NCI-H1930 (cell line): ENCODE results near the gene SLC22A14.
"Not testable (repeated sequence)": the region's sequence is repeated elsewhere in the genome, so short reads cannot be mapped to it uniquely, and the experiment has no call there.

Experiments used
- DNase-seq, 2 experiments: peaks; one replicate each; lab custom pipeline; 2025; lab: John Stamatoyannopoulos, UW

The SLC22A14 gene, protein sequence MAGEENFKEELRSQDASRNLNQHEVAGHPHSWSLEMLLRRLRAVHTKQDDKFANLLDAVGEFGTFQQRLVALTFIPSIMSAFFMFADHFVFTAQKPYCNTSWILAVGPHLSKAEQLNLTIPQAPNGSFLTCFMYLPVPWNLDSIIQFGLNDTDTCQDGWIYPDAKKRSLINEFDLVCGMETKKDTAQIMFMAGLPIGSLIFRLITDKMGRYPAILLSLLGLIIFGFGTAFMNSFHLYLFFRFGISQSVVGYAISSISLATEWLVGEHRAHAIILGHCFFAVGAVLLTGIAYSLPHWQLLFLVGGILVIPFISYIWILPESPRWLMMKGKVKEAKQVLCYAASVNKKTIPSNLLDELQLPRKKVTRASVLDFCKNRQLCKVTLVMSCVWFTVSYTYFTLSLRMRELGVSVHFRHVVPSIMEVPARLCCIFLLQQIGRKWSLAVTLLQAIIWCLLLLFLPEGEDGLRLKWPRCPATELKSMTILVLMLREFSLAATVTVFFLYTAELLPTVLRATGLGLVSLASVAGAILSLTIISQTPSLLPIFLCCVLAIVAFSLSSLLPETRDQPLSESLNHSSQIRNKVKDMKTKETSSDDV

DNA sequence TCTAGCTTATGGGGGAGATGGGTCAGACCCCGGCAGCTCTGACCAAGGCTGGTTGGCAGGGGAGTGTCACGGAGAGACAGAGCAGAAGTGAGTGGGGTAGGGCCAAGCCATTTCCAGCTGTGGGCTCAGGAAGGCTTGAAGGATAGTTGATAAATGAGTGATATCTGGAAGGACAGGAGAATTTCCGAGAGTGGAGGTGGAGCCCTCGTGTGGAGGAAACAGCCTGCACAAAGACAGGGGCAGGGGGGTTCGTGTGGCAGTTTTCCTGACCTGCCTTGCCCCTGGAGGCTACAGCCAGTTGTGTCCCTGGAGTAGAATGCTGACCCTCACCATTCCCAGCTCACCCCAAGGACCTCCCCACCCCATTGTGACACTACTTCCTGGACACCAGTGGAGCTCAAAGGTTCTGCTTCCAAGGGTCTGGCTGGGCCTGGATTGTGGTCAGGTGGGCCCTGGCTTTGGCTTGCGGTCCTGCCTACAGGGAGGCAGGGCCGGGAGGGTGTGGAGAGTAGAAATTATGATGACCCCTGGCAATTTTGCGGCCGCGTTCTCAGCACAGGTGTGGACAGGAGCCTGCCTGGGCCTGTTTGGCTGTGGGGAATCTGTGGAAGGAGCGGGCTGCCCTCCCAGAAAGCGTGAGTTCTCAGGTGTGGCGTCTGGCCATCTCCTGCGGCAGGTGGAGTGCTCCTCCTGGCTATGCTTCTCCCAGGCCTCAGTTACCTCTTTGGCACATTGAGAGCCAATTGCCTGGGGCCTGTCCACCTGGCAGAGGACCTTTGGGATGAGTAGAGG is at the start of gene SLC22A14:
Gene SLC22A14 (plus strand): TSS at position 400 of the 792 bp plus-strand sequence. CDS start 23,733 bp downstream, outside the sequence.
- no peak for DNase-seq

DNA sequence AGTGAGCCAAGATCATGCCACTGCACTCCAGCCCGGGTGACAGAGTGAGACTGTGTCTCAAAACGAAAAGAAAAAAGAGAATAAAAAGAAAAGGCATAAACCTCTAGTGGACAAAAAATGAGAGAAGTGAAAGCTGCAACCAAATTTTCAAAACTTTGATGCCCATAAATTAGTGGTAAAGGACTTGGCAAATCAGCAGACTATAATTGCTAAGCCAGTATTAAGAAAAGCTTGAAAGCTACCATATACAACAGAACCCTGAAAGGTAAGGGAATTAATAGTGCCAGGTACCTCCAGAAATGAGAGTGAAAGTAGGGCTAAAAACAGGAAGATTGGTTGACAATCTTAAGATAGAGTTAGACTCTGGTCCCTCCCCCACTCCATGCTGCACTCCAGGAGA is 49.4 kb upstream of the SLC22A14 start:
- DNase-seq: no peak

DNA sequence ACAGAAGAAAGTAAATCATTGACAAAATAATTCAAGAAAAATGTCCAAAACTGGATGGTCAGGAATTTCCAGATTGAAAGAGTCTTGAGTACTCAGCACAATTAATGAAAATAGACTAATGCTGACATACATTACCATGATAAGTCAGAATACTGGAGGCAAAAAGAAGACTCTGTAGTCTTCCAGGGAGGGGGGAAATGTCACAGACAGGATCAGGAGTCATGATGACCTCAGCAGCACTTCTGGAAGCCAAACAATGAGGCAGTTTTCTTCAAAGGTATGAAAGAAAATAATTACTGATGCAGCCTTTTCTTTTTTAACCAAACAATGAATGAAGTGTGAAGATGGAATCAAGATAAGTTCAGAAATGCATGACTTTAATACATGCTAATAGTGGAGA is 46.6 kb upstream of the SLC22A14 start:
- no peak for DNase-seq

DNA sequence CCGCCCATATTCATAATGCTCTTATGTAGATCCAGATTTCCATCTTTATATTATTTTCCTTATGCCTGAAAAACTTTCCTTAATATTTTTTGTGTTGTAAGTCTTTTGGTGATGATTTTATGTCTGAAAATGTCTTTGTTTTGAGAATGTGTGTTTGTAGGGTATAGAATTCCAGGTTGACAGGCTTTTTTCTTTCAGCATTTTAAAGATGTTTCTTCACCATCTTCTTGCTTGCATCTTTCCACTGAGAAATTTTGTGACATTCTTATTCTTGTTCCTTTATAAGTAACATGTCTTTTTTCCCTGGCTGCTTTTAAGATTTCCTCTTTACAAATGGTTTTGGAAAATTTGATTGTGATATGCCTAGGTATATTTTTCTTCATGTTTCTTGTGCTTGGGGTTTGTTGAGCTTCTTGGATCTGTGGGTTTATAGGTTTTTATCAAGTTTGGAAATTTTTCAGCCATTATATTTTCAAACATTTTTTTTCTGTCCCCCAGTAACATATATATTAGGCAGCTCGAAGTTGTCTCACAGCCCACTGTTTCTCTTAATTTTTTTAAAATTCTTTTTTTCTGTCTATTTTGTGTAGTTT is 43.6 kb upstream of the SLC22A14 start:
- no peak for DNase-seq

DNA sequence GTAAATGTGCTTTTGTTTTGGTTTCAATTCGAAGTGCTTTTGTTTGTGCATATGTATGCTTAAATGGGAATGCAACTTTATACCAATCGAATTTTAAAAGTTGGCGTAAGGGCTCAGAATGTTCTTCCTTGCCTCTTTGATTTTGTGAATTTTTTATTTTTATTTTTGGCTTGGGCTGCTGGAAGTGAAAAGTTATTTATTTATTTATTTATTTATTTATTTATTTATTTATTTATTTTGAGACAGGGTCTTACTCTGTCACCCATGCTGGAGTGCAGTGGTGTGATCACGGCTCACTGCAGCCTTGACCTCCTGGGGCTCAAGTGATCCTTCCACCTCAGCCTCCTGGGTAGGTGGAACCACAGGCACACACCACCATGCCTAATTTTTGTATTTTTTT is 39.3 kb upstream of the SLC22A14 start:
- not testable (repeated sequence) for DNase-seq

DNA sequence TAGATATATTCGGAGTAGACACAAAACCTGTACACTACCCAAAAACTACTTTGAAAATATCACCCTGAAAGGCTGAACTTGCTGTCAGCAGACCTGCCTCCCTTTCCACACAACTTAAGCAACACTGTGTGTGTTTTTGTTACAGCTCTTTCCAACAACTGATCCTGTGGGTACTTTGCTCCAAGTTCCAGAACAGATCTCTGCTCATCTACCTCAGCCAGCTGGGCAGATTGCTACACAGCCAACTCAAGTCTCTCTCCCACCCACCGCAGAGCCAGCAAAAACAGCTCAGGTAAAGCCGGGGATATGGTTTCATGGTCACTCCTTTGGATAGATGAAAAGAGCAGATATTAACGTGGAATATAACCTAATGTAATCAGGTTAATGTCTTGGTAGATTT is 36.2 kb upstream of the SLC22A14 start:
- no peak for DNase-seq

DNA sequence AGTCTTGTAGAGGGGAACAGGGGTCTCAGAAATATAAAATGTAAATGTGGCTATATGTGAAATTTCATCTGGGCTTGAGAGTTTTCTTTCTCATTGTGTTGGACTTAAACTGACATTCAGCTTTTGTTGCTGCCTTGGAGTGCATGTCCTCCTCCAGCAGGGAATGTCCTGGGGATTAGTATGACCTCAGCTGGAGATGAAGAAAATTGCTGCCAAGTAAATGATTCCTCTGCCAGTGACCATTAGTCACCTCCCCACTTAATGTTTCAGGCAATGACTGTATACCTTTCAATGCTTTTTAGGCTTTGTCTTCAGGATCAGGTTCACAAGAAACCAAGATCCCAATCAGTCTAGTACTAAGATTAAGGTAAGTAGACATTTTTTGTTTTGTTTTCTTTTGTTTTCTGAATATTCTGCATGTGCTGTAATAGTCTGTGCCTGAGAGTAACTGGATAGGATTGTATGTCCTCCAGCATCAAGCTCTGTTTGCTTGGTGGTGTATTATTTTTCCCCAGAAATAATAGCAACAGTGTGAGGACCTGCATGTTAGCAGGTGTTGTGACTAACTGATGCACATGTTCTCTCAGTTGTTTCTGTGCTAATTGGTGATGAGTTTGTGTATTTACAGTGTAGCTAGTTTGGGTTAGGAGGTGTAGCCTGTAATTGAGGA is 34.6 kb upstream of the SLC22A14 start:
- DNase-seq: no peak

DNA sequence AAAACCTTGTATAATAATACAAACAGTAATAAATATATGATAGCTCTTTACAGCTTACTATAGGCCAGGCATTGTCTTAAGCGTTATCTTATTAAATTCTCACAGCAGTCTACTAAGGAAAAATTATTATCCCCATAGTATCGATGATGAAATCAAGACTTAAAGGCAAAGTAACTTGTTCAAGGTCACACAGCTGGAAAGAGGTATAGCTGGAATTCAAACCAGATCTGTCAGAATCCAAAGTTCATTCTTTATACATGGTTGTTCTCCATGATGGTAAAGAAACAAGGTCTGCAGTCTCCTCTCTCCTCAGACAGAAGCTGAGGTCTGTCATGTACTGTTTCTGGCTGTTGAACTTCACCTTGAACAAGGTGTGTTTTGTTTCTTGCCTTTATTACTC is 31.9 kb upstream of the SLC22A14 start:
- no peak for DNase-seq

DNA sequence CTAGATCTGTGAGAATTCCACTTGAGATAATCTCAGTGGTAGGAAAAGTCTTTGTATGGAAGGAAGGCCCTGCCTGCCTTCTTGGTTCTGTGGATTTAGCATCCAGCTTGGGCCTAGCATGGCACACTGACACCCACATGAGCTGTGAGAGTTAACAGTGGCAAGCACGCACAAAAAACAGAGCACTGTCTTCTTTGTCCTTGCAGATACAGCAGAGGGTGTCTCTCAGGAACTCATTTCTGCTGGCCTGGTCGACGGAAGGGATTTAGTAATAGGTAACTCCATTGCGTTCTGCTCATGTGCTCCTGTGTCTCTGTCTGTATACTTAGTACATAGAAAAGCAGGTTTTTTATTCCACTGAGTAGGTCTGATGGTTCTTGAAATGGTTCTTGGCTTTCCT is 30.9 kb upstream of the SLC22A14 start:
- no peak for DNase-seq

DNA sequence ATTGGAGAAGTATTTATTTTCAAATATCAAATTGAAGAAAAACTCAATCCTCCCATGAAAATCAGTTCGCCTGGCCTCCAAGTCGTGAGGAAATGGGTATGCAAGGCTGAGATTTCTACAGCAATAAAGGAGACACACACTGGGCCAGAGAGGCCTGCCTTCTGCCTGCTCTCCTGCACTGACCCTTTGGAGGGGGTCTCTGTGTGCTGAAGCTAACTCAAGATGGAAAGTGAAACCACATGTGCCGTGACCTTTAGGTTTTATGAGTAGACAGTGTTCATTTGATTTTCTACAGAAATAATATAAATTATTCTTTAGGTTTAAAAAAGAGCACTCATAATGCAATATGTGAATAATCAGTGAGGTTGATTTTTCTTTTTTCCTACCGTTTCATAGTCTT is 28.4 kb upstream of the SLC22A14 start:
- DNase-seq: no peak

DNA sequence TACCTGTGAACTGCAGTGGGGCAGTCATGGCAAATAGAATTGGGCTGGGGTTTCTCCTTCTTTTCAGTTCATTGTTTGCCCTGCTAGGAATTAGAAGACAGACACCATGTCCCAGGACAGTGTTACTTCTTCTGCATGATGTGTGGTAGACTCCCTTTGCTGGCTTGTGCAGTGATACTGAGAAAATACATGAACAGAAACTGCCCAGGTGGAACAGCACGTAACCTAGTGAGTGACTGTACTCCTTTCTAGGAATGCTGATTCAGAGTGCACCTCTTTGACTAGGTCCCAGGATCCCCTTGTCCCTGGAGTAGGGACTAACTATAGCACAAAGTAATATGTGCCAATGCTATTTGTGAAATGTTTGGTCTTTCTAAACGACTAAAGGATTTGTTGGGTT is 27.2 kb upstream of the SLC22A14 start:
- DNase-seq: no peak

DNA sequence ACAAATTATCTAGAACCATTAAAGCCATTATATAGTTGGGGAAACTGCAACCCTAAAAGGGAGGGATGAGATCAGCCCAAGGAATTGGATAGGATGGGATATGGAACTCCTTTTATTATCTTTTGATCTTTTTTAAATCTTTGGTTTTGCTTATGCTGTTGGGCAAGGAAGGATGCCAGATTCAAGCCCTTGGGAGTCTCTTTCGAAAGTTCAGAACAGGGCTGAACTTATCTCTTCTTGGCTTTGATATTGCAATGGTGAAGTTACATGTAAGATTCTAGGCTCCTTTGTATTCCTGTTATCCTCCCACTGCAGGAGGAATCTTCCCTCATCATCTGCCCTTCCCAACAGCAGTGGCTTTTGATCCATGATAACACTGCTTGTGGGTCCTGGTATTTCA is 26.5 kb upstream of the SLC22A14 start:
- DNase-seq: no peak

DNA sequence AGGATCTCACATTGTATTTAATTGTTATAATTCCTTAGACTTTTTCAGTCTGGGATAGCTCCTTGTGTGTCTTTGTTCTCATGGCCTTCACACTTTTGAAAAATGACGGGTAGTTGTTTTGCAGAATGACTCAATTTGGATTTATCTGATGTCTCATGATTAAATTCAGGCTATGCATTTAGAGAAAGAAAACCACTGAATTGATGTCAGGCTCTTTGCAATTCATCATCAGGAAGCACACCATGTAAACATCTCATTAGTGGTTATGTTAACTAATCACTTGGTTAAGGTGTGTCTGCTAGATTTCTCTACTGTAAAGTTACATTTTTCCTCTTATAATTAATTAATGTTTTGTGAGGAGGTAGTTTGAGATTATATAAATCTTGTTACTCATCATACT is 24.5 kb upstream of the SLC22A14 start:
- DNase-seq: no peak

DNA sequence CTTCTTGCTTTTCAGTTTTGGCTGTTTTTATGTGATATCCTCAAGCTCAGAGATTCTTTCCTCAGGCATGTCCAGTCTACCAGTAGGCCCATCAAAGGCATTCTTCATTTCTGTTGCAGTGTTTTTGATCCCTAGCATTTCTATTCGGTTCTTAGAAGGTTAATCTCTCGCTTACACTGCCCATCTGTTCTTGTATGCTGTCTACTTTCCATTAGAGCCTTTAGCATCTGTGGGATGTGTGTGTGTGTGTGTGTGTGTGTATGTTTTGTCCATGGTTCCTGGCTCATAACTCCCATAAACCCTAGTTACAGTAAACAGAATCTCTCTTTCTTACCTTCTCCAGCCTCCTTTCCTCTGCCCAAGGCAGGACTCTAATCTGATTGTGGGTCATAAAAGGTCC is 21.6 kb upstream of the SLC22A14 start:
- no peak for DNase-seq

DNA sequence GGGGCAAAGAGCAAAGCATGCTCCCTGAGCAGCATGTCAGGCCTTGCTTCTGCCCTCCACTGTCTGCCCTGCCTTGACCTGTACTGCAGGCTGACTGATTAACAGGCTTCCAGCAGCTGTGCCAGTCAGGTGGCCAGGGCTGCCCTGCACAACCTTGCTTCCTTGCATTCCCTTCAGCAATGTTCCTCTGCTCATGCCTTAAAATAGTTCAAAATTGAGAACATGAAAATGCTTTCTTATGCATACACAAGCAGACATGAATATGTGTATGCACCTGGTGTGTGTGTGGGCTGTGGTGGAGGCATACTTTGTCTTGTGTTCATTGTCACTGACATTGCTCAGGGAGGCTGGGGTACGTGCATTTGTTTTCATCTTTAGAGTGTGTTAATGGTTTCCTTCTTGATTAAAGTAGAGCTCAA is 17.7 kb upstream of the SLC22A14 start:
- no peak for DNase-seq

DNA sequence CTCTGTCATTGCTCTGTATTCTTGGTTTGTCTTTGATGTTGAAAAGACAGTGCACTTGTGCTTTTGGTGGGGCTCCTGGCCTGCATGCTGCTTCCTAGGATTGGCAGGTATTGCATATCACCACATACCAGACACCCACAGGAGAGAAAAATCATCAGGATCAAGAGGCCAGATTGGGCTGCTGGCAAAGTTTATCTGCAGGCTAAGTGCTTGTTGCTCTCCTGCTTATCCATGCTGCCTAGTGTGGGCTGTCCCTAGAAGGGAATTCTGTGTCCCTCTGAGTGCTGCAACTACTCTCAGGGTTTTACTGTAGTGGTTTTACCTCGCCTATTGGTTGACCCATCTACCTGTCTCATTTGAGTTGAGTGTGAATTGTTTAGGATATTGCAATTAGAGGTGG is 17.3 kb upstream of the SLC22A14 start:
- DNase-seq: no peak

DNA sequence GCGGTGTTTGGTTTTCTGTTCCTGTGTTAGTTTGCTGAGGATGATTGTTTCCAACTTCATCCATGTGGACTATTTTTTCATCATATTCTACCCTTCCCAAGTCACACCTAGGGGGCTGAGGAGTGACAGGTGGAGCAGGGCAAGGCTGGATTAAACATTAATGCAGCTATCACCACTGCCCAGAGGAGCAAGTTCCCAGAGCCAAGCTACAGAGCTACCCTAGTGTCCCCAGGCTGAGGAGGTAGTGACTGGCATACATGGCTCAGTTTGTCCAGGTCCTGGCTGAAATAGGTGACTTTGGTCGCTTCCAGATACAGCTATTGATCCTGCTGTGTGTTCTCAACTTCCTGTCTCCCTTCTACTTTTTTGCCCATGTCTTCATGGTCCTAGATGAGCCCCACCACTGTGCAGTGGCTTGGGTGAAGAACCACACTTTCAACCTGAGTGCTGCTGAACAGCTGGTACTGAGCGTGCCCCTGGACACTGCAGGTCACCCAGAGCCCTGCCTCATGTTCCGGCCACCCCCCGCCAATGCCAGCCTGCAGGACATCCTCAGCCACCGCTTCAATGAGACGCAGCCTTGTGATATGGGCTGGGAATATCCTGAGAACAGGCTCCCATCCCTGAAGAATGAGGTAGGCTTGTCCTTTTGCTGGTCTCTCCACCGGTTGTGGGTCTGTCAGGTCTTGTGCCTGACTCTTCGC is 16.3 kb upstream of the SLC22A14 start, which contains the start of gene SLC22A13:
Gene SLC22A13 (plus strand): TSS at position 209 of the 704 bp plus-strand sequence. CDS start 49 bp downstream, at position 258.
- no peak for DNase-seq

DNA sequence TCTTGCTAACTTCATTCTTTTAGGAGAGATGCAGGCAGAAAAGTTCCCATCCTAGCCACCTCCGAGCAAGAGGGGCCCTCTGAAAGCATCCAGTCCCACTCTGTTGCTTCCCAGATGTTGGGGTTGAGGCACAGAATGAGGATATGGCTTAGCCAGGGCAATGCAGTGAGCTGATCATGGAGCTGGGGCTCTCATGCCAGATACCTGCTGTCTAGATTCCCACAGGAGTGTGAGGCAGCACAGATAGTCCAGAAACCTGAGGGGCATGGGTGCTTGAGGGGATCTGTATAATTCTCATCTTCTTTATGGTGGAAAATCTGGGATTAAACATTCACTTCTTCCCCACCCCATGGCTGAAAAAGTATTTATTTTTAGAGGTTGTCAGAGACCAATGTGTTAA is 15.3 kb upstream of the SLC22A14 start:
- no peak for DNase-seq

DNA sequence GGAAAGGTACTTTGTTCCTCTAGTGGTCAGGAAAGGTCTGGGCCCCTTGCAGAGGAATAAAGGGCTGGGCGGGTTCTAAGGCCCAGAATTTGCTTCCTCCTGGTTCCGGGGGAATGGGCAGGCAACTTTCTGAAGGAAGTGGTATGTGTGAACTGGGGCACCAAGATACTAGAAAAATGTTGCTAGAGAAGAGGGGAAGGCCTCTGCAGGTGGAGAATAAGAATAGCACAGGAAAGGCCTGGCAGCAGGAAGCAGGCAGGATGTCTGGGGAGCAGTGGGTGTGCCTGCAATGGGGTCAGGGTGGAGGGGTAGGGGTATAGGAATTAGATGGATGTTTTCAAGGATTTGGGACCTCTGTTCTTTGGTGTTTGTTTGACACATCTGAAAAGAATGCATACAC is 14.4 kb upstream of the SLC22A14 start:
- DNase-seq: no peak

DNA sequence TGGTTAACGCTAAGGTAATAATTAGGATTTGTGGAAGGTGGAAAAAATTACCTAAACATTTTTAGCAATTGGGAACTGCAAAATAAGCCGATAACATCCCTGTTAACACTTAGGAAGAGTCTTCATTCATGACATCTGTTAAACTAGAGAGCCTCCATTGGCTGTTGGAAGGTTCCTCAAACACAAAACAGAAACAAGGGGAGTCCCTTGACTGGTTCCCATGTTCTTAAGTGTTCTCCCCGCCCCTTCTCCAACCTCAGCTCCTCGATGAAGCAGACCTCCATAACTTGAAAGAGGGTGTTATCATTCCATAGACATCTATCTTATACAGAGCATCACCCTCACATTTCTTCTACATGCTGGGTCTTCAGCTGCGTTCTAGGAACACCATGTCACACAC is 14.0 kb upstream of the SLC22A14 start:
- no peak for DNase-seq

DNA sequence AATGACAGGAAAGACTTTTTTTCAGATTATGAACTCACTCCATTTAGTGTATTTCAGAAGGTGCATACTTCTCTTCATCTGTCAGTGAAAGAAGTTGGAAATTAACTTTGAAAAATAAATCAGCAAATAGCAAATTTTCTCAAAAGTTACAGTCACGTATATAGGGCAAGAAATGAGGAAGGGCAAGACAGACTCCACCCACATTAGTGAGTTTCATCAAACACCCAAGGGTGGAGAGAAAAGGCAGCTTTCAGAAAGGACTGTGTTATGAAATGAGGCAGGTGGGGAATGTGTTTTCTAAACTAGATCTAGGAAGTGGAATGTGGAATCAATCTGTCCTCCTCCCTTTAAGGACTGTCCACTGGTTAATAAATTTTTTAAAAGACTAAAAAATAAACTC is 13.6 kb upstream of the SLC22A14 start:
- no peak for DNase-seq
